Measurements from ENCODE around the gene COPS7B. TPM values are rescaled to one million over a fixed set of nuclear protein-coding genes. Genes with fewer than 3 reads are reported as not detected.

Gene COPS7B
- total and polyA plus RNA-seq, 12 donors, result 20.8 to 48.6 (median 36.1) TPM

DNA sequence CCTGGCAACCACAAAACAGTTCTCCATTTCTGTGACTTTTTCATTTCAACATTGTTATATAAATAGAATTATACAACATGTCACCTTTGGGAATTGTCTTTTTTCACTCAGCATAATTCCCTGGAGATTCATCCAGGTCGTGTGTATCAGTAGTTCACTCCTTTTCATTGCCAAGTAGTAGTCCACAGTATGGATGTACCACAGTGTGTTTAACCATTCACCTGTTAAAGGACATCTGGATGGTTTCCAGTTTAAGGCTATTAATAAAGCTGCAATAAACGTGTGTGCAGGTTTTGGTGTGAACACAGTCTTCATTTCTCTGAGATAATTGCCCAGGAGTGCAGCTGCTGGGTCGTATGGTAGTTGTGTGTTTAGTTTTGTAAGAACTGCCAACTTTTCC lies 35.7 kb downstream of the COPS7B start:
- no peaks in the 10 kb centered on the region for H3K27me3 ChIP-seq
- no peak overlapping the region for H3K4me3 ChIP-seq
- TF ChIP-seq, protein P1, sequence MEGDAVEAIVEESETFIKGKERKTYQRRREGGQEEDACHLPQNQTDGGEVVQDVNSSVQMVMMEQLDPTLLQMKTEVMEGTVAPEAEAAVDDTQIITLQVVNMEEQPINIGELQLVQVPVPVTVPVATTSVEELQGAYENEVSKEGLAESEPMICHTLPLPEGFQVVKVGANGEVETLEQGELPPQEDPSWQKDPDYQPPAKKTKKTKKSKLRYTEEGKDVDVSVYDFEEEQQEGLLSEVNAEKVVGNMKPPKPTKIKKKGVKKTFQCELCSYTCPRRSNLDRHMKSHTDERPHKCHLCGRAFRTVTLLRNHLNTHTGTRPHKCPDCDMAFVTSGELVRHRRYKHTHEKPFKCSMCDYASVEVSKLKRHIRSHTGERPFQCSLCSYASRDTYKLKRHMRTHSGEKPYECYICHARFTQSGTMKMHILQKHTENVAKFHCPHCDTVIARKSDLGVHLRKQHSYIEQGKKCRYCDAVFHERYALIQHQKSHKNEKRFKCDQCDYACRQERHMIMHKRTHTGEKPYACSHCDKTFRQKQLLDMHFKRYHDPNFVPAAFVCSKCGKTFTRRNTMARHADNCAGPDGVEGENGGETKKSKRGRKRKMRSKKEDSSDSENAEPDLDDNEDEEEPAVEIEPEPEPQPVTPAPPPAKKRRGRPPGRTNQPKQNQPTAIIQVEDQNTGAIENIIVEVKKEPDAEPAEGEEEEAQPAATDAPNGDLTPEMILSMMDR (IDR thresholded peaks at IDR 0.05), result no peak
- TF ChIP-seq POLR2A (IDR thresholded peaks at IDR 0.05), result no peak
- WGBS, 4 donors, result 50 to 57% (median 52%) methylated on average over 3 of the region's 3 CpGs
- intact Hi-C loops (cut with DNase I), result no loop called here
- no peak for DNase-seq
- H3K27ac ChIP-seq, result no peak overlapping the region
- no peaks in the 10 kb centered on the region for H3K36me3 ChIP-seq (replicated peaks in 1 of 2)
- no peaks in the 10 kb centered on the region for H3K9me3 ChIP-seq (replicated peaks in 1 of 3)
- H3K4me1 ChIP-seq (replicated peaks in 1 of 2), result no peaks in the 10 kb centered on the region

DNA sequence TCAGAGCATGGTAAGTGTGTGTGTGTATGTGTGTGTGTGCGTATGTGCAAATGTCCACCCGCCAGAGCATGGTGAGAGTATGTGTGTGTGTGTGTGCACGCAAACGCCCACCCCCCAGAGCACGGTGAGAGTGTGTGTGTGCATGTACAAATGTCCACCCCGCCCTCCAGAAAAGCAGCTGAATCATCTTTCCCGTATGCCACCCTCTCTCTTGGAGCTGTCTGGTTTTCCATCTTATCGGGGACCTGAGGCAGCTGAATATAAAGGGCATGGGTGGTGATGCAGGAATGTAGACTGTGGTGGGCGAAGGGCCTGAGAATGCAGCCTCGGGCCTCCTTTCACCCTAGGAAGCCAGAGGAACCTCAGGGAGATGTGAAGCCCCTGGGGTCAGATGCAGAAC lies 66.9 kb downstream of the COPS7B start:
- WGBS, 4 donors, result 78 to 89% (median 81%) methylated on average over 10 of the region's 10 CpGs
- intact Hi-C loops (cut with DNase I), result no loop called here
- TF ChIP-seq, protein P1 (IDR thresholded peaks at IDR 0.05), result no peak
- no peak for TF ChIP-seq POLR2A (IDR thresholded peaks at IDR 0.05)

DNA sequence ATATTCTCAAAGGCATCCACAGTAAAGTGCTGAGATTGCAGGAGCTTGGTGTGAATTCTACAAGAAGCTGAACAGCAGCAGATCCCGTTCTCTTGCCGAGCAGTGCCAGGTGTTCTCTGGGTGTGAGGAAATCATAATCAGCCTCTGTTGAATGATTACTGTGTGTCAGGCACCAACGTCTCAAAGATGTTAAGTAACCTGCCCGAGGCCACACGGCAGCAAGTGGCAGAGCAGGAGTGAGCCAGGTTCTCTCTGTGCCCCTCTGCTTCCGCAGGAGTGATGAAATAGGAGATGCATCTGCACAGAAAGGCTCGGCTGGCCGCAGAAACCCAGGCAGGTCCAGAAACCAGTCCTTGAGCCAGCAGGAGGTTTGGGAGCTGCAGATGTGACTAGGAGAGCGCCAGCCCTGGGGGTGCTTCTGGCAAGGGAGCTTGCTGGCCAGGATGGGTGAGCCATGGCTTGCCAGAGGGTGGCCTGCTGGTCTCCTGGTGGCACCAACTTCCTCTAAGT lies 68.4 kb downstream of the COPS7B start:
- no peaks in the 10 kb centered on the region for H3K9me3 ChIP-seq (replicated peaks in 1 of 3)

More for the DNA sequence above, 66.9 kb downstream of the COPS7B start:
- H3K4me3 ChIP-seq, result no peak overlapping the region
- H3K4me1 ChIP-seq (replicated peaks in 1 of 2), result no peaks in the 10 kb centered on the region
- no peaks in the 10 kb centered on the region for H3K9me3 ChIP-seq (replicated peaks in 1 of 3)
- no peak for DNase-seq
- H3K27ac ChIP-seq, result no peak overlapping the region
- no peaks in the 10 kb centered on the region for H3K36me3 ChIP-seq (replicated peaks in 1 of 2)
- no peaks in the 10 kb centered on the region for H3K27me3 ChIP-seq

DNA sequence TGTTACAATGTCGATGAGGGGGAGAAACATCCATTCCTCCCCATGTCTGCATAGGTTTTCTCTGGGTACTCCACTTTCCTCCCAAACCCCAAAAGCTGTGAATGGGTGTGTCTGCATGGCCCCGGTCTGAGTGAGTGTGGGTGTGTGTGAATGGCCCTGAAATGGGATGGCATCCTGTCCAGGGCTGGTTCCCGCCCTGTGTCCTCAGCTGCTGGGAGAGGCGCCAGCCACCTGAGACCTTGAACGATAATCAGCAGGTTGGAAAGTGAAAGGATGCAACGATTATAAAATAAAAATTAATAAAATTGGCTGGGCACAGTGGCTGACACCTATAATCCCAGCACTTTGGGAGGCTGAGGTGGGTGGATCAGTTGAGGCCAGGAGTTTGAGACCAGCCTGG lies 70.7 kb downstream of the COPS7B start:
- H3K4me3 ChIP-seq, result no peak overlapping the region
- no peaks in the 10 kb centered on the region for H3K4me1 ChIP-seq (replicated peaks in 1 of 2)
- no peaks in the 10 kb centered on the region for H3K9me3 ChIP-seq (replicated peaks in 1 of 3)
- no peak overlapping the region for H3K27ac ChIP-seq
- no peak for TF ChIP-seq POLR2A (IDR thresholded peaks at IDR 0.05)
- TF ChIP-seq, protein P1 (IDR thresholded peaks at IDR 0.05), result no peak
- 46 to 53% (median 47%) methylated on average over 6 of the region's 6 CpGs for WGBS, 4 donors
- H3K27me3 ChIP-seq, result no peaks in the 10 kb centered on the region
- intact Hi-C loops (cut with DNase I), result no loop called here
- no peaks in the 10 kb centered on the region for H3K36me3 ChIP-seq (replicated peaks in 1 of 2)
- peak in 3 of 7 donors; percentile 28 to 34 (median 33) for DNase-seq

More for the DNA sequence above, 68.4 kb downstream of the COPS7B start:
- TF ChIP-seq, protein P1 (IDR thresholded peaks at IDR 0.05), result no peak
- no peak for TF ChIP-seq POLR2A (IDR thresholded peaks at IDR 0.05)
- no peak for DNase-seq
- intact Hi-C loops (cut with DNase I), result no loop called here
- Histone ChIP-seq H3K27me3 (no peaks in the 10 kb centered on the region), H3K4me1 (replicated peaks in 1 of 2) (no peaks in the 10 kb centered on the region), H3K36me3 (replicated peaks in 1 of 2) (no peaks in the 10 kb centered on the region), H3K4me3 (no peak overlapping the region), H3K27ac (no peak overlapping the region)
- WGBS, 4 donors, result 68 to 88% (median 84%) methylated on average over 5 to 9 of the region's 9 CpGs

Small RNA genes lying within 50 kb of the gene (small RNA-seq; reads per million reads assigned to genes)
- gene AC073476.4, result 0 reads per million in 2 donors

Other genes starting within 250 kb of the COPS7B start
- not detected for gene TEX44, start 193.6 kb upstream of the COPS7B start, total RNA-seq
- not detected for gene TEX44, start 193.6 kb upstream of the COPS7B start, polyA plus RNA-seq
- gene PTMA, start 77.9 kb upstream of the COPS7B start, total RNA-seq, result 100 to 1,000 TPM; 346 to 719 (median 476) TPM
- 1,000 to 10,000 TPM; 1,074 to 1,198 (median 1,079) TPM for gene PTMA, start 77.9 kb upstream of the COPS7B start, polyA plus RNA-seq
- 10 to 100 TPM; 33.0 to 65.3 (median 44.9) TPM for gene PDE6D, start 5.2 kb upstream of the COPS7B start, total RNA-seq
- gene PDE6D, start 5.2 kb upstream of the COPS7B start, polyA plus RNA-seq, result 10 to 100 TPM; 27.5 to 47.2 (median 40.5) TPM
- gene NPPC, start 140.0 kb downstream of the COPS7B start, total RNA-seq, result under 1 TPM in 2 of 9 donors, not detected in 7; 0.17 to 0.74 TPM
- under 1 TPM in 1 of 3 donors, not detected in 2; 0.13 TPM for gene NPPC, start 140.0 kb downstream of the COPS7B start, polyA plus RNA-seq
- 10 to 100 TPM; 20.0 to 54.7 (median 32.0) TPM for gene DIS3L2, start 175.3 kb downstream of the COPS7B start, total RNA-seq
- 10 to 100 TPM; 20.8 to 48.4 (median 28.8) TPM for gene DIS3L2, start 175.3 kb downstream of the COPS7B start, polyA plus RNA-seq